Spleen (tissue), 11 donors: Measurements from ENCODE around the gene COL2A1. TPM values are rescaled to one million over a fixed set of nuclear protein-coding genes. Genes with fewer than 3 reads are reported as not detected.

Source experiments
- DNase-seq: peaks from one replicate; pipeline ENCODE4 v3.0.0-alpha.2; 2020
- H3K27ac ChIP-seq, 8 donors: fragments of 200-600 bp; sonication (generic) in 7 of 8; 1 replicate in 4 of 8; 2 replicates in 4 of 8; pipeline versions ENCODE4 v1.5.0 to v1.8.0; 2016 to 2021; ENCODE audit warnings: inconsistent platforms in 4 of 8, mild to moderate bottlenecking in 4 of 8, moderate library complexity in 1 of 8
- H3K27me3 ChIP-seq, 7 donors: fragments of 200-600 bp; sonication (generic) in 6 of 7; replicated peaks in 1 of 7; 1 replicate in 4 of 7; 2 replicates in 3 of 7; pipeline versions ENCODE4 v1.5.0 to v1.8.0; 2016 to 2021; ENCODE audit warnings: inconsistent platforms in 3 of 7, mild to moderate bottlenecking in 1 of 7
- H3K36me3 ChIP-seq, 6 donors: fragments of 200-600 bp; sonication (generic) in 5 of 6; 1 replicate in 4 of 6; 2 replicates in 2 of 6; pipeline versions ENCODE4 v1.5.0 to v1.8.0; 2016 to 2021; ENCODE audit warnings: inconsistent platforms in 2 of 6
- H3K4me1 ChIP-seq, 6 donors: fragments of 200-600 bp; sonication (generic) in 5 of 6; 1 replicate in 3 of 6; 2 replicates in 3 of 6; pipeline versions ENCODE4 v1.5.0 to v1.8.0; 2016 to 2021; ENCODE audit warnings: inconsistent platforms in 3 of 6
- H3K4me3 ChIP-seq, 8 donors: fragments of 200-600 bp; sonication (generic) in 7 of 8; 1 replicate in 4 of 8; 2 replicates in 4 of 8; pipeline versions ENCODE4 v1.5.0 to v1.8.0; 2016 to 2021; ENCODE audit warnings: inconsistent platforms in 4 of 8, mild to moderate bottlenecking in 4 of 8, moderate library complexity in 2 of 8
- H3K9me3 ChIP-seq, 8 donors: fragments of 200-600 bp; sonication (generic) in 7 of 8; 1 replicate in 4 of 8; 2 replicates in 4 of 8; pipeline versions ENCODE4 v1.5.0 to v1.8.0; 2016 to 2021; ENCODE audit warnings: inconsistent platforms in 4 of 8
- POLR2A ChIP-seq, 3 donors: fragments of 450-650 bp; IDR thresholded peaks; one replicate each; pipeline ENCODE4 v1.5.1; 2017; ENCODE audit warnings: antibody characterized with exemption in 3 of 3, mild to moderate bottlenecking in 1 of 3
- POLR2AphosphoS5 ChIP-seq, 3 donors: sonication (generic); formaldehyde crosslinking; IDR thresholded peaks; one replicate each; pipeline ENCODE4 v1.5.1; 2017; ENCODE audit warnings: antibody characterized with exemption in 3 of 3
- WGBS, 5 donors: extraction: QIAGEN DNeasy Blood & Tissue Kit in 3 of 5; methylation state at CpG; one replicate each; pipeline versions ENCODE4 v1.1.5 to v1.1.7; 2013 to 2018; 5-methylcytosine and 5-hydroxymethylcytosine counted together
- intact Hi-C: fragments of 100-400 bp; cut with DNase I; formaldehyde crosslinking; loops from one replicate; pipeline ENCODE4 v1.15.0; 2023; ENCODE audit warnings: low total_unique reads
- polyA plus RNA-seq, 3 donors: library from polyadenylated mRNA; stranded (reverse); fragments of 200-250 nt; gene quantifications; one replicate each; pipeline ENCODE4 v1.2.1, GENCODE V29; 2013
- total RNA-seq, 7 donors: library from RNA; depleted of rRNA in 3 of 7; stranded (reverse); fragments of >200 nt in 3 of 7; fragmentation: NEBNext Ultra II Directional in 4 of 7; extraction: Animal tissue kit (Norgen Biotek cat#: 25700) in 4 of 7; gene quantifications; one replicate each; pipeline versions ENCODE4 v1.1.0 to v1.2.1, GENCODE V29; 2016 to 2021
- TF ChIP-seq, protein P1 (sequence below), 11 experiments: fragments of 200-600 bp in 7 of 11; fragments of 450-650 bp in 4 of 11; sonication (generic) in 4 of 11; IDR thresholded peaks in 8 of 11; conservative IDR thresholded peaks in 3 of 11; 1 replicate in 7 of 11; 2 replicates in 4 of 11; pipeline versions ENCODE4 v1.4.0 to v1.8.0; 2016 to 2021; ENCODE audit warnings: antibody characterized with exemption in 11 of 11, inconsistent platforms in 4 of 11, mild to moderate bottlenecking in 1 of 11
- donor health status: healthy with polysubstance abuse.
- donor health status: DM: no; HTN: no; CAD: no; lungs with moderate emphysema.
- donor health status: DM: no; HTN: no; CAD: no.
- donor health status: Bipolar disorder and iron deficiency.
- donor health status: healthy.
- donor health status: DM: no; HTN: no; CAD: no.
- donor health status: DM: yes; HTN: yes; CAD: no.

The COL2A1 gene
- total and polyA plus RNA-seq, 10 donors: 0.37 to 0.49 (median 0.47) TPM; not detected in 7

DNA sequence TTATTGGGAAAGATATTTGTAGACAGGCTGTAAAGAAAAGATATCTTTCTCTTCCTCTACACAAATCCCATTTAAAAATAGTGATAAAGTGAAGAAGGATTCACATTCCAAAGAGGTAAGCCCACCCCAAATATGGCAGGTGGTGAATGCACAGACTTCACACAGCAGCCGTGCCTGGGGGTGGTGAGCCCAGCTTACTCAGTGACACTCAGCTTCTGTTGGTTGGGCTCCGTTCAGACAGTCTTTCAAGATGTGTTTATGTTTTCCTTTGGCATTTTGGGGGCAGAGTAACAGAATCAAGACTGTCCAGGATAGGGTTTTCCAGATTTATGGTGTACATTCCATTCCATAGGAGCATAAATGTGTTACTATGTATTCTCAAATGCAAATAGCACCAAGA, 4.1 kb upstream of the COL2A1 start:
- Histone ChIP-seq H3K27me3 (peaks cover 10 to 82% (median 33%) of the 10 kb centered on the region in 7 donors), H3K4me3 (no peak overlapping the region), H3K9me3 (no peaks in the 10 kb centered on the region), H3K4me1 (peaks cover 15 to 22% (median 19%) of the 10 kb centered on the region in 6 donors), H3K27ac (no peak overlapping the region), H3K36me3 (no peaks in the 10 kb centered on the region)
- 60 to 86% (median 66%) methylated on average over 2 of the region's 2 CpGs for WGBS, 5 donors
- no peak for DNase-seq
- TF ChIP-seq POLR2AphosphoS5 (IDR thresholded peaks at IDR 0.05) (no peak), POLR2A (IDR thresholded peaks at IDR 0.05) (no peak)
- TF ChIP-seq, protein P1, sequence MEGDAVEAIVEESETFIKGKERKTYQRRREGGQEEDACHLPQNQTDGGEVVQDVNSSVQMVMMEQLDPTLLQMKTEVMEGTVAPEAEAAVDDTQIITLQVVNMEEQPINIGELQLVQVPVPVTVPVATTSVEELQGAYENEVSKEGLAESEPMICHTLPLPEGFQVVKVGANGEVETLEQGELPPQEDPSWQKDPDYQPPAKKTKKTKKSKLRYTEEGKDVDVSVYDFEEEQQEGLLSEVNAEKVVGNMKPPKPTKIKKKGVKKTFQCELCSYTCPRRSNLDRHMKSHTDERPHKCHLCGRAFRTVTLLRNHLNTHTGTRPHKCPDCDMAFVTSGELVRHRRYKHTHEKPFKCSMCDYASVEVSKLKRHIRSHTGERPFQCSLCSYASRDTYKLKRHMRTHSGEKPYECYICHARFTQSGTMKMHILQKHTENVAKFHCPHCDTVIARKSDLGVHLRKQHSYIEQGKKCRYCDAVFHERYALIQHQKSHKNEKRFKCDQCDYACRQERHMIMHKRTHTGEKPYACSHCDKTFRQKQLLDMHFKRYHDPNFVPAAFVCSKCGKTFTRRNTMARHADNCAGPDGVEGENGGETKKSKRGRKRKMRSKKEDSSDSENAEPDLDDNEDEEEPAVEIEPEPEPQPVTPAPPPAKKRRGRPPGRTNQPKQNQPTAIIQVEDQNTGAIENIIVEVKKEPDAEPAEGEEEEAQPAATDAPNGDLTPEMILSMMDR (IDR thresholded peaks at IDR 0.05 in 8 of 11, conservative IDR thresholded peaks at IDR 0.05 in 3 of 11): no peak
- intact Hi-C loops: no loop called here

DNA sequence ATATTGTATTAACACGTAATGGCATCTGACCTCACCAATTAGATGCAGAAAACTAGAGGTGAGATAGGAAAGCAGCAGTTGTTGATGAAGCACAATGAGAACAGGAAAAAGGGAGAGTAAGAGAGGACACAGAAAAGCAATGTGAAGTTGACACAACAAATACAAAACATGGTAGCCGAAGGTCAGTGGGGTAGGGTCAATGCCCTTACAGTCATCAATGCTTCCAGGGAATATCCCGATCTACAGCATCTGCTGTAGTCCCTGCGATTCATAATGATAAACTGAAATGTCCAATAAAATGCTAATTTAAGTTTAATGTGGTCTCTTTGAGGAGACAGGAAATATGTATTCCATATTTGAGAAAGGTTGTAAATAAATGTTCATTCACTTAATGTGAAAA, 2.9 kb upstream of the COL2A1 start:
- no peak overlapping the region for H3K4me3 ChIP-seq
- intact Hi-C loops: no loop called here
- H3K36me3 ChIP-seq: no peaks in the 10 kb centered on the region
- H3K27me3 ChIP-seq: peaks cover 10 to 93% (median 43%) of the 10 kb centered on the region in 7 donors
- peaks cover 25 to 34% (median 31%) of the 10 kb centered on the region in 6 donors for H3K4me1 ChIP-seq
- no peaks in the 10 kb centered on the region for H3K9me3 ChIP-seq
- WGBS, 5 donors: 84 to 96% (median 91%) methylated on average over 4 of the region's 4 CpGs
- no peak for DNase-seq
- no peak overlapping the region for H3K27ac ChIP-seq
- TF ChIP-seq, protein P1 (IDR thresholded peaks at IDR 0.05 in 8 of 11, conservative IDR thresholded peaks at IDR 0.05 in 3 of 11): no peak
- TF ChIP-seq POLR2AphosphoS5 (IDR thresholded peaks at IDR 0.05): no peak
- no peak for TF ChIP-seq POLR2A (IDR thresholded peaks at IDR 0.05)

DNA sequence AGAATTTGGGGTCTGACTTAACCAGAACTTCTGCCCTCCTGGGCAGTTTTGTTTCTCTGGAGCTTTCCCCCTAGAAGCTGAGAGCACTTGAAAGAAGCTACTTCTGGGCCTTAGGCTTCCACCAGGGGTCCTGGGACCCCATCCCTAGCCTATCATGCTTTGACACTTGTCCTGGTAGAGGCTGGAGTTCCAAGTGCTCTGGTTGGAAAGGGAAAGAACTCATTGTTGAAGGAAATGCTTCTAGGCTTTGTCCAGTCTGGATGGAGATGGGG, 1.4 kb upstream of the COL2A1 start:
- peaks cover 20 to 98% (median 57%) of the 10 kb centered on the region in 7 donors for H3K27me3 ChIP-seq
- TF ChIP-seq, protein P1 (IDR thresholded peaks at IDR 0.05 in 8 of 11, conservative IDR thresholded peaks at IDR 0.05 in 3 of 11): no peak
- no peak for TF ChIP-seq POLR2A (IDR thresholded peaks at IDR 0.05)
- TF ChIP-seq POLR2AphosphoS5 (IDR thresholded peaks at IDR 0.05): no peak
- no peak overlapping the region for H3K4me3 ChIP-seq
- no peaks in the 10 kb centered on the region for H3K36me3 ChIP-seq
- intact Hi-C loops: no loop called here
- peaks cover 38 to 49% (median 45%) of the 10 kb centered on the region in 6 donors for H3K4me1 ChIP-seq
- H3K27ac ChIP-seq: no peak overlapping the region
- H3K9me3 ChIP-seq: no peaks in the 10 kb centered on the region
- no peak for DNase-seq

DNA sequence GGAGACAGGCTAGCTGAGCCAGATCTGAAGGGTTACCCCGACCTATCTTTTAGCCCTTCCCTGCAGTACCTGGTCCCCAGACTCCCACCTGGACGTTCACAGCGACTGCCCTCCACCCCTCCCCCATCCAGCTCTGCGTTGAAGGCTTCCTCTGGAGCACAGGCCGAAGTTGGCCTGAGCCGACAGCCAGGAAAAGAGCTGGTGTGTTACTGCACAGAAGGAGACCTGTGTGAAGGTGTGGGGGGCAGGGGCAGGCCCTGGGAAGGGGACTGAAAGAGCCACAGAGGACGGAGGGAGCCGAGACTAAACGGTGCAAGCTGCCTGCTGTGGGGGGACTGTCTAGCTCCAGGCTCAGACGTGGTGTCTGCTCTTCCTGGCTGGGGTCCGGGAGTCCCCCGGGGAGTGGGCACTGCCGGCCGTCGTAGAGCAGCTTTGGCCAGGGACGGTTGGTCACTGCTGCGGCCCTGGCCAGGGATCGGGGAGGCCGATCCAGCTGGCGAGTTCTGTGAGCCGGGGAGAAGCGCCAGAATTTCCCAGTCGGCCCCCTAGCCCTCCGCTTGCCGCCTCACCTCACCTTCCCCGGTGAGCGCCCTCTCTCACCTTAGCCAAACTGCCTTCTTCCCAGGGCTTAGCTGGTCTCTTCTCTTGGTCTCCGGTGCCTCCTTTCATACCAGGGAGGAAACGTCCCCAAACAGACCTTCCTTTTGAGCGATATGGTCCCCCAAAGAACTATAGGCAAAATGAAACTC, 899 bp upstream of the COL2A1 start:
- no peaks in the 10 kb centered on the region for H3K36me3 ChIP-seq
- H3K4me3 ChIP-seq: peak overlapping the region in 4 of 8 donors; percentile 32 to 67 (median 38)
- peaks cover 20 to 98% (median 60%) of the 10 kb centered on the region in 7 donors for H3K27me3 ChIP-seq
- no peak overlapping the region for H3K27ac ChIP-seq
- WGBS, 5 donors: 36 to 54% (median 41%) methylated on average over 28 to 30 of the region's 30 CpGs
- H3K9me3 ChIP-seq: no peaks in the 10 kb centered on the region
- TF ChIP-seq, protein P1 (IDR thresholded peaks at IDR 0.05 in 8 of 11, conservative IDR thresholded peaks at IDR 0.05 in 3 of 11): no peak
- TF ChIP-seq POLR2AphosphoS5 (IDR thresholded peaks at IDR 0.05) (no peak), POLR2A (IDR thresholded peaks at IDR 0.05) (no peak)
- no peak for DNase-seq
- H3K4me1 ChIP-seq: peaks cover 38 to 49% (median 46%) of the 10 kb centered on the region in 6 donors
- intact Hi-C loops: no loop called here
